Fibroblast of skin of abdomen (primary cell): ENCODE data around the gene AP2B1.
A peak's percentile ranks its signal among the peaks of the same experiment; 100 is the strongest.
"Not testable (repeated sequence)": the region's sequence is repeated elsewhere in the genome, so short reads cannot be mapped to it uniquely, and the experiment has no call there.

Experiments
- DNase-seq: peaks from one replicate; pipeline ENCODE4 v3.0.0-alpha.2; 2013

AP2B1 gene

GRCh38 chr17:35703308-35703707, 116.2 kb downstream of the AP2B1 start:
- not testable (repeated sequence) for DNase-seq

GRCh38 chr17:35705230-35705629, 118.1 kb downstream of the AP2B1 start:
- DNase-seq = no peak

- no peak for DNase-seq
Observed at GRCh38 chr17:35705705-35706104, 118.6 kb downstream of the AP2B1 start.

- no peak for DNase-seq
Observed at GRCh38 chr17:35708149-35708548, 121.0 kb downstream of the AP2B1 start.

GRCh38 chr17:35708951-35709350, 121.8 kb downstream of the AP2B1 start:
- DNase-seq = no peak

GRCh38 chr17:35709874-35710273, 122.8 kb downstream of the AP2B1 start:
- DNase-seq = peak; percentile 78

- no peak for DNase-seq
Observed at GRCh38 chr17:35710950-35711349, 123.8 kb downstream of the AP2B1 start.

- DNase-seq = peak; percentile 92
Observed at GRCh38 chr17:35713069-35713728, 126.1 kb downstream of the AP2B1 start.

- no peak for DNase-seq
Observed at GRCh38 chr17:35714988-35715387, 127.9 kb downstream of the AP2B1 start.

- no peak for DNase-seq
Observed at GRCh38 chr17:35715416-35715815, 128.3 kb downstream of the AP2B1 start.

GRCh38 chr17:35716173-35716572, 129.1 kb downstream of the AP2B1 start:
- DNase-seq = no peak

GRCh38 chr17:35716897-35717465, 129.9 kb downstream of the AP2B1 start:
- DNase-seq = no peak

- DNase-seq = no peak
Observed at GRCh38 chr17:35717475-35717874, 130.4 kb downstream of the AP2B1 start.

GRCh38 chr17:35723735-35724134, 136.6 kb downstream of the AP2B1 start:
- DNase-seq = no peak

- no peak for DNase-seq
Observed at GRCh38 chr17:35725058-35725457, 137.9 kb downstream of the AP2B1 start.

- DNase-seq = no peak
Observed at GRCh38 chr17:35725802-35726126, 138.6 kb downstream of the AP2B1 start.

GRCh38 chr17:35726127-35726952, 139.2 kb downstream of the AP2B1 start:
- DNase-seq = peak; percentile 95

GRCh38 chr17:35726953-35727460, 139.9 kb downstream of the AP2B1 start:
- DNase-seq = no peak

GRCh38 chr17:35727635-35728034, 140.5 kb downstream of the AP2B1 start:
- DNase-seq = no peak

- no peak for DNase-seq
Observed at GRCh38 chr17:35728551-35728950, 141.4 kb downstream of the AP2B1 start.

- DNase-seq = no peak
Observed at GRCh38 chr17:35729405-35729833, 142.3 kb downstream of the AP2B1 start.

- no peak for DNase-seq
Observed at GRCh38 chr17:35730400-35731005, 143.4 kb downstream of the AP2B1 start.

- DNase-seq = peak; percentile 37
Observed at GRCh38 chr17:35731239-35731916, 144.3 kb downstream of the AP2B1 start, which contains the start of gene RASL10B. TSS of gene RASL10B (plus strand) at chr17:35731639. CDS start at chr17:35735185, 3,546 bp downstream.
